Loucy (cell line): ENCODE results near the gene SULT1C3.

Source experiments
- H2AFZ ChIP-seq: fragments of 200-600 bp; sonication (generic); 2 replicates; pipeline ENCODE4 v1.6.0; 2016; ENCODE audit warnings: antibody characterized with exemption, mild to moderate bottlenecking, low read length, moderate library complexity
- H3F3A ChIP-seq: fragments of 200-600 bp; 2 replicates; pipeline ENCODE4 v1.6.0; 2016; ENCODE audit warnings: antibody characterized with exemption, low read depth, mild to moderate bottlenecking
- H3K27me3 ChIP-seq: fragments of 200-600 bp; sonication (generic); 2 replicates; pipeline ENCODE4 v1.6.1; 2014; ENCODE audit warnings: low read length, mild to moderate bottlenecking; ENCODE audit not compliant: insufficient read depth, poor library complexity, severe bottlenecking
- H3K36me3 ChIP-seq: fragments of 200-600 bp; sonication (generic); 2 replicates; pipeline ENCODE4 v1.6.1; 2016; ENCODE audit warnings: low read length; ENCODE audit not compliant: insufficient read depth
- H3K4me1 ChIP-seq: fragments of 200-600 bp; sonication (generic); 2 replicates; pipeline ENCODE4 v1.5.1; 2014; ENCODE audit warnings: low read length, mild to moderate bottlenecking; ENCODE audit not compliant: insufficient read depth, poor library complexity, severe bottlenecking
- H3K4me2 ChIP-seq: fragments of 200-600 bp; sonication (generic); 2 replicates; pipeline ENCODE4 v1.6.0; 2014; ENCODE audit warnings: antibody characterized with exemption, low read length, low read depth, mild to moderate bottlenecking; ENCODE audit not compliant: poor library complexity, severe bottlenecking
- H3K4me3 ChIP-seq: fragments of 200-600 bp; sonication (generic); 2 replicates; pipeline ENCODE4 v1.5.1; 2014; ENCODE audit warnings: low read length, mild to moderate bottlenecking, mixed read lengths; ENCODE audit not compliant: poor library complexity, severe bottlenecking
- H3K79me2 ChIP-seq: fragments of 200-600 bp; sonication (generic); 2 replicates; pipeline ENCODE4 v1.6.1; 2014; ENCODE audit warnings: low read length; ENCODE audit not compliant: insufficient read depth
- H3K9ac ChIP-seq: fragments of 200-600 bp; sonication (generic); 2 replicates; pipeline ENCODE4 v1.6.0; 2014; ENCODE audit warnings: mild to moderate bottlenecking, low read depth, low read length, moderate library complexity; ENCODE audit not compliant: poor library complexity, severe bottlenecking
- H3K9me2 ChIP-seq: fragments of 200-600 bp; sonication (generic); replicated peaks from 2 replicates; pipeline ENCODE4 v1.6.1; 2016; ENCODE audit warnings: low read depth, low read length, mixed read lengths
- H3K9me3 ChIP-seq: fragments of 200-600 bp; sonication (generic); 2 replicates; pipeline ENCODE4 v1.6.1; 2014; ENCODE audit warnings: mild to moderate bottlenecking, antibody characterized with exemption, low read length, low read depth; ENCODE audit not compliant: insufficient read depth
- H4K20me1 ChIP-seq: fragments of 200-600 bp; sonication (generic); 2 replicates; pipeline ENCODE4 v1.6.0; 2014; ENCODE audit warnings: antibody characterized with exemption, low read length, mild to moderate bottlenecking; ENCODE audit not compliant: insufficient read depth, poor library complexity, severe bottlenecking
- EZH2phosphoT487 ChIP-seq: fragments of 200-600 bp; IDR thresholded peaks from 2 replicates; pipeline ENCODE4 v1.6.1; 2018; ENCODE audit warnings: antibody characterized with exemption, mild to moderate bottlenecking, moderate library complexity, borderline replicate concordance
- TF ChIP-seq, protein P1 (sequence below): fragments of 200-600 bp; sonication (generic); conservative IDR thresholded peaks from 2 replicates; pipeline ENCODE4 v1.5.1; 2014; ENCODE audit warnings: mild to moderate bottlenecking, antibody characterized with exemption, low read length

SULT1C3 gene

GRCh38 chr2:108195133-108195439 lies 44.7 kb upstream of the SULT1C3 start:
- Histone ChIP-seq H3K4me1 (no peaks in the 10 kb centered on the region), H3K9me3 (no peaks in the 10 kb centered on the region), H3F3A (no peaks in the 10 kb centered on the region), H3K36me3 (no peaks in the 10 kb centered on the region), H2AFZ (no peak overlapping the region), H3K9ac (no peak overlapping the region), H3K4me3 (no peak overlapping the region), H4K20me1 (no peaks in the 10 kb centered on the region), H3K27me3 (no peaks in the 10 kb centered on the region), H3K79me2 (no peaks in the 10 kb centered on the region), H3K9me2 (no peaks in the 10 kb centered on the region), H3K4me2 (no peak overlapping the region)
- no peak for TF ChIP-seq EZH2phosphoT487
- TF ChIP-seq, protein P1, sequence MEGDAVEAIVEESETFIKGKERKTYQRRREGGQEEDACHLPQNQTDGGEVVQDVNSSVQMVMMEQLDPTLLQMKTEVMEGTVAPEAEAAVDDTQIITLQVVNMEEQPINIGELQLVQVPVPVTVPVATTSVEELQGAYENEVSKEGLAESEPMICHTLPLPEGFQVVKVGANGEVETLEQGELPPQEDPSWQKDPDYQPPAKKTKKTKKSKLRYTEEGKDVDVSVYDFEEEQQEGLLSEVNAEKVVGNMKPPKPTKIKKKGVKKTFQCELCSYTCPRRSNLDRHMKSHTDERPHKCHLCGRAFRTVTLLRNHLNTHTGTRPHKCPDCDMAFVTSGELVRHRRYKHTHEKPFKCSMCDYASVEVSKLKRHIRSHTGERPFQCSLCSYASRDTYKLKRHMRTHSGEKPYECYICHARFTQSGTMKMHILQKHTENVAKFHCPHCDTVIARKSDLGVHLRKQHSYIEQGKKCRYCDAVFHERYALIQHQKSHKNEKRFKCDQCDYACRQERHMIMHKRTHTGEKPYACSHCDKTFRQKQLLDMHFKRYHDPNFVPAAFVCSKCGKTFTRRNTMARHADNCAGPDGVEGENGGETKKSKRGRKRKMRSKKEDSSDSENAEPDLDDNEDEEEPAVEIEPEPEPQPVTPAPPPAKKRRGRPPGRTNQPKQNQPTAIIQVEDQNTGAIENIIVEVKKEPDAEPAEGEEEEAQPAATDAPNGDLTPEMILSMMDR = peak; percentile 7; the same call in 1 of the 2 replicates

- TF ChIP-seq, protein P1 = no peak
- TF ChIP-seq EZH2phosphoT487 = no peak
These were observed 40.0 kb upstream of the SULT1C3 start for GRCh38 chr2:108199726-108200125.

GRCh38 chr2:108200569-108200968 lies 39.2 kb upstream of the SULT1C3 start:
- H3K9me3 ChIP-seq = peaks cover 2% of the 10 kb centered on the region; the same call in 1 of the 2 replicates
- no peaks in the 10 kb centered on the region for H3F3A ChIP-seq
- no peak overlapping the region for H3K9ac ChIP-seq
- H3K27me3 ChIP-seq = no peaks in the 10 kb centered on the region
- no peaks in the 10 kb centered on the region for H4K20me1 ChIP-seq
- no peak overlapping the region for H3K4me3 ChIP-seq
- no peak overlapping the region for H2AFZ ChIP-seq
- H3K4me2 ChIP-seq = no peak overlapping the region
- TF ChIP-seq, protein P1 = no peak
- no peak for TF ChIP-seq EZH2phosphoT487
- H3K36me3 ChIP-seq = no peaks in the 10 kb centered on the region
- no peaks in the 10 kb centered on the region for H3K79me2 ChIP-seq
- no peaks in the 10 kb centered on the region for H3K4me1 ChIP-seq
- H3K9me2 ChIP-seq = no peaks in the 10 kb centered on the region

More at GRCh38 chr2:108199726-108200125, 40.0 kb upstream of the SULT1C3 start:
- no peaks in the 10 kb centered on the region for H3K27me3 ChIP-seq
- H3K9ac ChIP-seq = no peak overlapping the region
- H3K9me3 ChIP-seq = peaks cover 2% of the 10 kb centered on the region; the same call in 1 of the 2 replicates
- no peaks in the 10 kb centered on the region for H3K4me1 ChIP-seq
- H3K36me3 ChIP-seq = no peaks in the 10 kb centered on the region
- H3K9me2 ChIP-seq = no peaks in the 10 kb centered on the region
- H3K4me2 ChIP-seq = no peak overlapping the region
- no peak overlapping the region for H2AFZ ChIP-seq
- H3K79me2 ChIP-seq = no peaks in the 10 kb centered on the region
- H3K4me3 ChIP-seq = no peak overlapping the region
- no peaks in the 10 kb centered on the region for H3F3A ChIP-seq
- no peaks in the 10 kb centered on the region for H4K20me1 ChIP-seq
